ENCODE measurements around the gene TK2. TPM values are rescaled to one million over a fixed set of nuclear protein-coding genes. Genes with fewer than 3 reads are reported as not detected.
"Not testable (repeated sequence)": the region's sequence is repeated elsewhere in the genome, so short reads cannot be mapped to it uniquely, and the experiment has no call there.

TK2 gene
- total RNA-seq (2014; rRNA removed; shearing (Covaris generic)): 57.5 and 58.8 TPM in 2 replicates
- polyA plus RNA-seq (2016; fragmentation: Nextera tagmentation; extraction: Ambion mirVana): 27.9 and 28.2 TPM in 2 replicates

DNA sequence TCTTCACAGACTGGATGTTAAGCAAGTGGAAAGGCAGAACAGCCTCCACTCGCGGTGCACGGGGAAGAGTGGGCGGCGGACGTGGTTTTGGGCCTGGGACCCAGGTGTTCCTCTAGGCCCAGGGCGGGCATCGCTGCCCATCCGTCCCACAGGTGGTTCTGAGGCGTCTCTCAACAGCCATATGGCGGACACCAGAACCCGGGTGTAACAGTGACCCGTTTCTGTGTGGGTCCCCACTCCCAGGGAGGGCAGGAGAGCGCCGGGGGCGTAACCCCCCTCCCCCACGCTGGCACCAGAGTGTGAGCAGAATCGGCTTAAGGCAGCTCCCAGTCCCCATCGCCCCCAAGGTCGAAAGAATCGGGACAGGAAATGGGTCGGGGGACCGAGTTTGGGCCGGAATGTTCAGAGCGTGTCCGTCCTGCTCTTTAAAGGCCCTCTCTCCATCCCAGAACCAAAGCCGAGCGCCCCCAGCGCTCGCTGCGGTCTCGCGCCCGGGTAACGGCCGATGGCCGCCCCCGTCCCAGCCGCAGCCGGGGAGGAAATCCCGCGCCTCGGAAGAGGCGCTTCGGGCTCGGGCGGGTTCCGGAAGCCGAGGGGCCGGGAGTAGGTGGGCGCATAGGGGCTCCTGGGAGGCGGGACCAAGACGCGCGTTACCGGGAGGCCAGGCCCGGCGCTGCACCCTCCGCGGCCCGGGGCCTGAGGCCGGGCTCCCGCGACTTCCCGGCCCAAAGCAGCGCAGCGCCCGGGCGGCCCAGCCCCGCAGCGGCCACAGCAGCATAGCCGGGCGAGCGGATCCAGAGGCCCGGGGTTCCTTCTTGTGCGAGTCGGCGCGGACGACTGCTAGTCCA, at the start of gene TK2:
Gene TK2, minus strand, starts transcription at position 839 of the 848 bp plus-strand sequence. Its CDS starts 61 bp downstream, at position 778.
- peaks cover 19% of the 10 kb centered on the region for H3K79me2 ChIP-seq (ENCODE audit: insufficient read depth)
- H3K9me3 ChIP-seq (ENCODE audit: low read depth): no peaks in the 10 kb centered on the region
- peaks cover 30% of the 10 kb centered on the region for H3K4me1 ChIP-seq (ENCODE audit: insufficient read depth)
- H2AFZ ChIP-seq: peak within 1 kb of the TSS; percentile 97
- H3F3A ChIP-seq (ENCODE audit: insufficient read depth): peaks cover 6% of the 10 kb centered on the region; the same call in 1 of the 2 replicates
- H3K4me2 ChIP-seq (ENCODE audit: unreplicated experiment): peak within 1 kb of the TSS; percentile 91
- peak; percentile 91 for DNase-seq
- H4K20me1 ChIP-seq (ENCODE audit: insufficient read depth): no peaks in the 10 kb centered on the region
- no peaks in the 10 kb centered on the region for H3K27me3 ChIP-seq (replicated peaks; ENCODE audit: insufficient read depth)
- no peaks in the 10 kb centered on the region for H3K36me3 ChIP-seq (ENCODE audit: low read depth)
- H3K4me3 ChIP-seq: peak within 1 kb of the TSS; percentile 77
- TF ChIP-seq EZH2 (IDR thresholded peaks at IDR 0.05; ENCODE audit: insufficient read depth, poor library complexity, severe bottlenecking) (no peak), EZH2phosphoT487 (IDR thresholded peaks at IDR 0.05; ENCODE audit: insufficient read depth, low read depth) (no peak)
- H3K27ac ChIP-seq: peak within 1 kb of the TSS; percentile 74
- H3K9ac ChIP-seq: peak within 1 kb of the TSS; percentile 88
- 2 to 3% methylated on average over 77 to 80 of the region's 80 CpGs for WGBS, 2 experiments (ENCODE audit: low coverage in 1 of 2, low lambda C conversion rate in 2 of 2, missing lambda C conversion rate in 2 of 2)
- in situ Hi-C loops (cut with MboI): no loop called here
- H3K9me2 ChIP-seq (ENCODE audit: insufficient read depth): no peaks in the 10 kb centered on the region

DNA sequence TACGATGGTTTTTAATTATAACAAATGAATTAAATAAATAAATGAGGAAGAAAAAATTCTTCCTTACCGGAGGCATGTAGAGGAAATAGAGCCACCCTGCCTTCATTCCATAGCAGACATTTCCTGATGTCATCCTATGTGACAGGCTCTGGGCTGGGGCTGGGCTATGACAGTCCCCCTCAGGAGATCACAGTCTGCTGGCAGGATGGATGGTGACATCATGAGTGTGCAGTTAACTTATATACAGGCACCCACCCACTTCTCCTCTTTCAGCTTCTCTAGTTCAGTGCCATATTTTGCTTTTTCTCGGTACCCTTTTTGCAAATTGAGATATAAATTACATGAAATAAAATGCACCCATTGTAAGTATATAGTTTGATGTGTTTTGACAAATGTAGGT, 48.2 kb upstream of the TK2 start:
- H3K27me3 ChIP-seq (replicated peaks; ENCODE audit: insufficient read depth): no peaks in the 10 kb centered on the region
- no peaks in the 10 kb centered on the region for H3K4me1 ChIP-seq (ENCODE audit: insufficient read depth)
- H3K4me2 ChIP-seq (ENCODE audit: unreplicated experiment): no peak overlapping the region
- no peaks in the 10 kb centered on the region for H3K9me2 ChIP-seq (ENCODE audit: insufficient read depth)
- no peak overlapping the region for H2AFZ ChIP-seq
- H3K36me3 ChIP-seq (ENCODE audit: low read depth): no peaks in the 10 kb centered on the region
- no peaks in the 10 kb centered on the region for H4K20me1 ChIP-seq (ENCODE audit: insufficient read depth)
- H3K9ac ChIP-seq: no peak overlapping the region
- H3K79me2 ChIP-seq (ENCODE audit: insufficient read depth): no peaks in the 10 kb centered on the region
- in situ Hi-C loops (cut with MboI): no loop called here
- H3K27ac ChIP-seq: no peak overlapping the region
- H3K4me3 ChIP-seq: no peak overlapping the region
- H3F3A ChIP-seq (ENCODE audit: insufficient read depth): no peaks in the 10 kb centered on the region
- no peaks in the 10 kb centered on the region for H3K9me3 ChIP-seq (ENCODE audit: low read depth)
- WGBS, 2 experiments (ENCODE audit: low coverage in 1 of 2, low lambda C conversion rate in 2 of 2, missing lambda C conversion rate in 2 of 2): 94 to 95% methylated on average over 3 of the region's 3 CpGs
- TF ChIP-seq EZH2 (IDR thresholded peaks at IDR 0.05; ENCODE audit: insufficient read depth, poor library complexity, severe bottlenecking) (no peak), EZH2phosphoT487 (IDR thresholded peaks at IDR 0.05; ENCODE audit: insufficient read depth, low read depth) (no peak)
- DNase-seq: no peak

GRCh38 chr16:66596986-66597848, 47.3 kb upstream of the TK2 start:
- H4K20me1 ChIP-seq (ENCODE audit: insufficient read depth): no peaks in the 10 kb centered on the region
- H3K27ac ChIP-seq: no peak overlapping the region
- H3K9me2 ChIP-seq (ENCODE audit: insufficient read depth): no peaks in the 10 kb centered on the region
- TF ChIP-seq EZH2 (IDR thresholded peaks at IDR 0.05; ENCODE audit: insufficient read depth, poor library complexity, severe bottlenecking) (no peak), EZH2phosphoT487 (IDR thresholded peaks at IDR 0.05; ENCODE audit: insufficient read depth, low read depth) (no peak)
- no peaks in the 10 kb centered on the region for H3K27me3 ChIP-seq (replicated peaks; ENCODE audit: insufficient read depth)
- 72 to 74% methylated on average over 5 of the region's 5 CpGs for WGBS, 2 experiments (ENCODE audit: low coverage in 1 of 2, low lambda C conversion rate in 2 of 2, missing lambda C conversion rate in 2 of 2)
- no peak for DNase-seq
- H3K4me1 ChIP-seq (ENCODE audit: insufficient read depth): no peaks in the 10 kb centered on the region
- H3K4me3 ChIP-seq: no peak overlapping the region
- H3K9ac ChIP-seq: no peak overlapping the region
- no peaks in the 10 kb centered on the region for H3K36me3 ChIP-seq (ENCODE audit: low read depth)
- in situ Hi-C loops (cut with MboI): no loop called here
- no peak overlapping the region for H2AFZ ChIP-seq
- no peaks in the 10 kb centered on the region for H3K9me3 ChIP-seq (ENCODE audit: low read depth)
- H3K4me2 ChIP-seq (ENCODE audit: unreplicated experiment): no peak overlapping the region
- H3K79me2 ChIP-seq (ENCODE audit: insufficient read depth): no peaks in the 10 kb centered on the region
- H3F3A ChIP-seq (ENCODE audit: insufficient read depth): no peaks in the 10 kb centered on the region

DNA sequence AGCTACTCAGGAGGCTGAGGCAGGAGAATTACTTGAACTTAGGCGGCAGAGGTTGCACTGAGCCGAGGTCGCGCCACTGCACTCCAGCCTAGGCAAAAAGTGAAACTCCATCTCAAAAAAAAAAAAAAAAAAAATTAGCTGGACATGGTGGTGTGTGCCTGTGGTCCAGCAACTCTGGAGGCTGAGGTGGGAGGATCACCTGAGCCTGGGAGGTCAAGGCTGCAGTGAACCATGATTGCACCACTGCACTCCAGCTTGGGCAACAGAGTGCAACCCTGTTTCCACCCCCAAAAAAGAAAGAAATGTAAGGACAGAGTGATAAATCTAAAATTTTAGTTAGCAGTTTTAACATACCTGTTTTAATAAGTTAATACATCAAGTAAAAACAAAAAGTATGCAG, 46.6 kb upstream of the TK2 start:
- DNase-seq; H3K9ac ChIP-seq; H3K4me2 ChIP-seq (ENCODE audit: unreplicated experiment); H3K79me2 ChIP-seq (ENCODE audit: insufficient read depth); H4K20me1 ChIP-seq (ENCODE audit: insufficient read depth); H3K27ac ChIP-seq; H3K9me3 ChIP-seq (ENCODE audit: low read depth); H3K4me1 ChIP-seq (ENCODE audit: insufficient read depth); H3K9me2 ChIP-seq (ENCODE audit: insufficient read depth); in situ Hi-C loops (cut with MboI); H3F3A ChIP-seq (ENCODE audit: insufficient read depth); H2AFZ ChIP-seq; H3K4me3 ChIP-seq; H3K36me3 ChIP-seq (ENCODE audit: low read depth); H3K27me3 ChIP-seq (replicated peaks; ENCODE audit: insufficient read depth): not testable (repeated sequence)
- WGBS, 2 experiments (ENCODE audit: low coverage in 1 of 2, low lambda C conversion rate in 2 of 2, missing lambda C conversion rate in 2 of 2): 94 to 95% methylated on average over 4 of the region's 4 CpGs

Data from GM23248 (cell line).